Fibroblast of villous mesenchyme (primary cell): ENCODE measurements around the gene UFM1. TPM values are rescaled to one million over a fixed set of nuclear protein-coding genes. Genes with fewer than 3 reads are reported as not detected.
A peak's percentile ranks its signal among the peaks of the same experiment; 100 is the strongest.
"Not testable (repeated sequence)": the region's sequence is repeated elsewhere in the genome, so short reads cannot be mapped to it uniquely, and the experiment has no call there.

Experiments used
- DNase-seq: peaks from one replicate; pipeline ENCODE4 v3.0.0-alpha.2; 2010; ENCODE audit warnings: low read depth
- H3K4me3 ChIP-seq: 2 replicates; pipeline ENCODE4 v1.5.1; 2011; ENCODE audit warnings: low read depth, mild to moderate bottlenecking, low read length
- total RNA-seq: library from RNA; depleted of rRNA; stranded (reverse); fragments of >200 nt; gene quantifications from 2 replicates; pipeline ENCODE4 v1.2.3, GENCODE V29; 2012
- TF ChIP-seq, protein P1 (sequence below): IDR thresholded peaks from 2 replicates; pipeline ENCODE4 v1.5.1; 2012; ENCODE audit warnings: low read depth, mild to moderate bottlenecking, low read length; ENCODE audit not compliant: insufficient read depth

Gene UFM1
- total RNA-seq, result 88.3 and 114 TPM in 2 replicates

DNA sequence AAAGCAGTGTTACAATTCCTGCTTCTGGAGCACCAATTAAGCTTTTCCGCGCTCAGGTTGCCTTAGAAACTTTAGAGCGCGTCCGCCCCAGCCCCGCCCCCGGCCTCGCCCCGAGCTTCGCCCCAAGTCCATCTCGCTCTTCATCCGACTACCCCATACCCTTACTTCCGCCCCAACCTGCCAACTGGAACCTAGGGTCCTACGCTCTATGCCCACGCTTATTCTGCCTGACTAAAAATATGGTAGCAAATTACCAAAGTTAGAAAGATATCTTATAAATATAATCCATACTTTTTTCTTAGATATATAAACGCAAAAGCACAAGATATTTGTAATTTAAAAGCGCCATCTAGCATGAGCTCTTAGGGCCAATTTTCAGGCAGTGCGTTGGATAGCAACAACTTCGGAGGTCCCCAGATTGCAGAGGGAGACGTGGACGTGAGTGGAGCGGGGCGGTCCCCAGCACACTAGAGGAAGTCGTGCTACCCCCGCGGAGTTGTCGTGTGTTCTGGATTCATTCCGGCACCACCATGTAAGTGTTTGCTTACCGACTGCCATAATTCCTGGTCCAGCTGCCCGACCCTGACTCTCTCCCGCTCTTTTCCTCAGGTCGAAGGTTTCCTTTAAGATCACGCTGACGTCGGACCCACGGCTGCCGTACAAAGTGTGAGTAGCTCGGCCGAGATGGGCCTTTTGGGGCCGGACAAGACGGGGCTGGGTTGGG, at the start of gene UFM1:
Gene UFM1 (plus strand): TSS at position 462 of the 724 bp plus-strand sequence. CDS start 69 bp downstream, at position 531.
- TF ChIP-seq, protein P1, sequence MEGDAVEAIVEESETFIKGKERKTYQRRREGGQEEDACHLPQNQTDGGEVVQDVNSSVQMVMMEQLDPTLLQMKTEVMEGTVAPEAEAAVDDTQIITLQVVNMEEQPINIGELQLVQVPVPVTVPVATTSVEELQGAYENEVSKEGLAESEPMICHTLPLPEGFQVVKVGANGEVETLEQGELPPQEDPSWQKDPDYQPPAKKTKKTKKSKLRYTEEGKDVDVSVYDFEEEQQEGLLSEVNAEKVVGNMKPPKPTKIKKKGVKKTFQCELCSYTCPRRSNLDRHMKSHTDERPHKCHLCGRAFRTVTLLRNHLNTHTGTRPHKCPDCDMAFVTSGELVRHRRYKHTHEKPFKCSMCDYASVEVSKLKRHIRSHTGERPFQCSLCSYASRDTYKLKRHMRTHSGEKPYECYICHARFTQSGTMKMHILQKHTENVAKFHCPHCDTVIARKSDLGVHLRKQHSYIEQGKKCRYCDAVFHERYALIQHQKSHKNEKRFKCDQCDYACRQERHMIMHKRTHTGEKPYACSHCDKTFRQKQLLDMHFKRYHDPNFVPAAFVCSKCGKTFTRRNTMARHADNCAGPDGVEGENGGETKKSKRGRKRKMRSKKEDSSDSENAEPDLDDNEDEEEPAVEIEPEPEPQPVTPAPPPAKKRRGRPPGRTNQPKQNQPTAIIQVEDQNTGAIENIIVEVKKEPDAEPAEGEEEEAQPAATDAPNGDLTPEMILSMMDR, result no peak

DNA sequence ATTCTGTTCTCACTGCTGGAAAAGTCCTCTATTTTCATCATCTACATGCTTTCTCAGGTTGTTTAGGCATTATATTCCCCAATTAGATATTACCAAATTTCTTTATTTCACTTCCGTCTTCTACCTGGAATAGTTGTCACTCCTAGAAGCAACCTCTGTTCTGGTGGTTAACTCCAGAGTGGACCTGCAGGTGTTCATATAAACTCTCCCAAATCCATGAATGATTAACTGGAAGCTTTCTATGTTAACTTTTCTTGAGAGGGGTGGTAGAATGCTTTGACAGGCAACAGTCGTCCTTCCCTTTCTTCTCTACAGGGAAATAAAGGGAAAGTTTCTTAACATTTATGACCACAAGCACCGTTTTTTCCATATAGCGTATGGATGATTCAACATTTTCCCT, 48.4 kb upstream of the UFM1 start:
- no peak for DNase-seq
- TF ChIP-seq, protein P1, result no peak
- no peak overlapping the region for H3K4me3 ChIP-seq

More for the DNA sequence above, at the start of gene UFM1:
- DNase-seq, result peak; percentile 98
- peak within 1 kb of the TSS; percentile 80 for H3K4me3 ChIP-seq

DNA sequence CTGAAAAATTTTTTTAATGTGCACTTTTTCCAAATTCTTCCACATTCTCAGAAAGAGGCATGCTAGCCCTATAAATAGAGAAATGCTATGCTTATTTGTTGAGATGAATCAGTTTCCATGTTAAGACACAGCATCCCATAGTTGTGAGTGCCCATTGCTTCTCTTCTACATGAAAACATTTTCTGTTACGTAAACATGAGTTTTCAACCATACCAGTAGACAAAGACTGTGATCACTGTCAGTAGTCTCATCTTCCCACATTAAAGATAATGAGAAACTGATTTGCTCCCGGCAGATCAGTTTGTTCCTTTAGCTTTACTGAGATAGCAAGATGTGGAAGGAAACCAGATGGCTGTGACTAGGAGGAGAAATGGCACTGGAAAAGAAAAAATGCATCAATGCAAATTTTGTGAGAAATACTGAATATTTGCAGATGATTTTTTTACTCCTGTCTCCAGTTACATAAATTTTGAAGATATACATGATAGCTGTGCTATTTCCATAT, 45.8 kb upstream of the UFM1 start:
- TF ChIP-seq, protein P1, result no peak
- H3K4me3 ChIP-seq, result no peak overlapping the region
- DNase-seq, result no peak

DNA sequence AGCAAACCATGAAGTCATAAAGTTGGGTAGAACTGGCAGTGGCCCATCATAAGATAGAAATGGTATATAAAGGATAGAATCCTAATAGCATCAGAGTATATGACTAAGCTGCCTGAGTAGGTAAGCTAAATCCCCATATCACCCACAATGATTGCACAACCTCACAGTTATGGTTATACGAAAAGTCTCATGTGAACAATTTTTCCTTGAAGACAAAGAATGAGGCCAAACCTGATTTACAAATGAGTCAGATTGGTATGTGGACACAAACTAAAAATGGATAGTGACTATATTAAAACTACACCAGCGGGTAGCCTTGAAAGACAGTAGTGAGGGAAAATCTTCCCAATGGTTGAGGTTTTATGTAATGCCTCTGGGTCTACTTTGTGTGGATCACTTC, 40.9 kb upstream of the UFM1 start:
- DNase-seq, result peak; percentile 71
- H3K4me3 ChIP-seq, result no peak overlapping the region
- TF ChIP-seq, protein P1, result no peak

DNA sequence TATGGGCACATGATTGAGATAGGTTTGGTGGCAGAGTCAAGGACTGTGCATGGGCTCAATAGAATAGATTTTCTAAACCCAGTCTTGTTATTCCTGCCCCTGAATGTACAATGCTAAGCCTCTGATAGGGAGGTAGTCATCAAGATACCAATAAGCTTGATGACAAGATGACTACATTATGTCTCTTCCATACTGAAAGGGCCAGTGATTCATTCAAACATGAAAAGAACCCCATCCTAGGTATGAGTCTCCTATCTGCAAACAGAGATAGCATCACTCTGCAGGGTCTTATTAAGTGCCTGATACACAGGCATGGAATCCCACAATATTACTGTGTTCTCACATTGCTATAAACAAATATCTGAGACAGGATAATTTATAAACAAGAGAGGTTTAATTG, 40.3 kb upstream of the UFM1 start:
- DNase-seq, result no peak
- no peak overlapping the region for H3K4me3 ChIP-seq
- TF ChIP-seq, protein P1, result no peak

DNA sequence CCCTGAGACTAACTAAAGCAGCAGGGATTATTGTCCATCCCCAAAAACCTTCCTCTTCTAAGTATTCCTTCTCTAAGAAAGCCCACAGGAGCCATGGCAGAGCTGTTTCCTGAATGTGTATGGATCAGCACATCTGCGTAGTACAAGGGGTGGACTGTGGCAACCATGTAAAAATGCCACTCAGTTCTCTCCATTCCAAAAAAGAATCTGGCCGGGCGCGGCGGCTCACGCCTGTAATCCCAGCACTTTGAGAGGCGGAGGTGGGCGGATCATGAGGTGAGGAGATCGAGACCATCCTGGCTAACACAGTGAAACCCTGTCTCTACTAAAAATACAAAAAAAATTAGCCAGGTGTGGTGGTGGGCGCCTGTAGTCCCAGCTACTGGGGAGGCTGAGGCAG, 38.5 kb upstream of the UFM1 start:
- H3K4me3 ChIP-seq, DNase-seq: not testable (repeated sequence)

DNA sequence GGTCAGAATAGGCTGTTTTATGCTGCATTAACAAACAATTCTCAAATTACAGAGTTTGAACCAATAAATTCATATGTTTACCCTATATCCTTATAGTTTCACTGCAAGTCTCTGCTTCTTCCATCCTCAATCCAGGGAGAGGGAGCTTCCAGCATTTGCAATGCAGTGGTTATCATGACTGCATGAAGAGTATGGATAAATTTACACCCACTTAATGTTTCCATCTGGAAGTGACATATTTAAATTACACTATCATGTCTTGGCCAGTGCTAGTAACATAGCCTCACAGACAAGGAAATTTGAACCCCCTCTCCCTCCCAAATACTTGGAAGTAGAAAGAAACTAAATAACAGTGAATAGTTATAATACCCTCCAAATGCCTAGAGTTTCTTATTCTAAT, 33.5 kb upstream of the UFM1 start:
- no peak for DNase-seq
- TF ChIP-seq, protein P1, result no peak
- H3K4me3 ChIP-seq, result no peak overlapping the region
